ENCODE measurements around the gene KCNAB2. TPM values are rescaled to one million over a fixed set of nuclear protein-coding genes. Genes with fewer than 3 reads are reported as not detected.

The KCNAB2 gene
- total RNA-seq, 2 donors from 2014 or later: 14.0 to 36.1 TPM

GRCh38 chr1:6144175-6144574, 98.5 kb downstream of the KCNAB2 start:
- no peak for TF ChIP-seq CTCF (IDR thresholded peaks at IDR 0.05)
- no peak for ATAC-seq (ENCODE audit: insufficient number of reproducible peaks, low FRiP score, low read depth)
- DNase-seq (ENCODE audit: low spot score): no peak
- H3K4me3 ChIP-seq: no peak overlapping the region
- H3K9me3 ChIP-seq: no peaks in the 10 kb centered on the region
- no peaks in the 10 kb centered on the region for H3K27me3 ChIP-seq (replicated peaks; ENCODE audit: insufficient read depth)
- no peaks in the 10 kb centered on the region for H3K36me3 ChIP-seq
- H3K4me1 ChIP-seq (ENCODE audit: control insufficient read depth in 1 of 2, low read depth in 2 of 2): peaks cover 0 to 4% of the 10 kb centered on the region in 2 donors
- no peak overlapping the region for H3K27ac ChIP-seq

DNA sequence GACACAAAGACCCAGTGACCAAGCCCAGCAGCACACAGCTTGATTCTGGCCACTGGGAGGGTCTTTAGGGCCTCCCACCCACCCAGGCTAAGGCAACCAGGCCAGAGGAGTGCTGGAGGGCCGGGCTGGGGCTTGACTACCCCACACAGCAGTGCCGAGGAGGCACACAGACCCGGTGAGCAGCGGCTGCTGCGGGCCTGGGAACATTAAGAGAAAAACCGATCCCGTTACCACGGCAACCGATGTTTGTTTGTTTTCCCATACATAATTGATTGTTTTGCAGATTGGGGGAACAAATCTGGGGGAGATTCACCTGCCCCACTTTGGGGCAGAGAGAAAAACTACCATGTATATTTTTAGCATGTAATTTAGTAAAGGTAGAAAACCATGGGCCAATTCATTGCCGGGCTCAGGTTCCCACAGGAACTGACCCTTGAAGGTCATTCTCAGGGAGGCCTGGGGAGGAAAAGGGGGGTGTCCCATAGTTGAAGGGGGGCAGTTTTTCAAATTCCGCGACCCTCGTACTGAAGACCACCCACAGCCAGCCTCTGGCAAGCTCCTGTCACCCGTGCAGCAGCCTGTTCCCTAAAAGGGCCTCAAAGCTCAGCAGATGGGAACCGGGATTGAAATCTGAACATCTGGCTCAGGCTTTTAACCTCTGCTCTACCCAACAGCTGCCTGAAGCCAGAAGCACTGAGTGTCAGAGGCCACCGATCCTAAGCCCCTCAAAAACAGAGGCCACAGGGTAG, 99.1 kb downstream of the KCNAB2 start:
- DNase-seq (ENCODE audit: low spot score): no peak
- no peaks in the 10 kb centered on the region for H3K36me3 ChIP-seq
- no peak overlapping the region for H3K27ac ChIP-seq
- no peak for ATAC-seq (ENCODE audit: insufficient number of reproducible peaks, low FRiP score, low read depth)
- H3K9me3 ChIP-seq: no peaks in the 10 kb centered on the region
- peaks cover 0 to 4% of the 10 kb centered on the region in 2 donors for H3K4me1 ChIP-seq (ENCODE audit: control insufficient read depth in 1 of 2, low read depth in 2 of 2)
- no peak overlapping the region for H3K4me3 ChIP-seq
- TF ChIP-seq CTCF (IDR thresholded peaks at IDR 0.05): no peak
- H3K27me3 ChIP-seq (replicated peaks; ENCODE audit: insufficient read depth): no peaks in the 10 kb centered on the region

DNA sequence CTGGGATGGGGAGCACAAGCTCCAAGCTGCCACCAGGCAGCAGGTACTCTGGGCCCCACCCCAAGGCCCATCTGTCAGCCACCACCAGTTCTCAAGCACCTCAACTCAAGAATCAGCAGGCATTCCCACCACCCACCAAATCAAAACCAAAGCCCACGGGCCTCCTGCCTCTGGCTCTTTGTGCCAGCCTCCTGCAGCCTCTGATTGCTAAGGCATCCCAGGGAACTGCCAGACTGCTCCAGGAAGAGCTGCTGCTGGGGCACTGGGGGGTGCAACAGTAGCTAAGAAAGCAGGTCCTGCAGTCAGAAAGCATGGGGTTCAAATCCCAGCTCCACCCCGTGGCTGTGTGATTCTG, 99.7 kb downstream of the KCNAB2 start:
- ATAC-seq (ENCODE audit: insufficient number of reproducible peaks, low FRiP score, low read depth) (no peak), DNase-seq (ENCODE audit: low spot score) (no peak)
- no peak for TF ChIP-seq CTCF (IDR thresholded peaks at IDR 0.05)
- peaks cover 0 to 4% of the 10 kb centered on the region in 2 donors for H3K4me1 ChIP-seq (ENCODE audit: control insufficient read depth in 1 of 2, low read depth in 2 of 2)
- H3K36me3 ChIP-seq: no peaks in the 10 kb centered on the region
- no peak overlapping the region for H3K27ac ChIP-seq
- H3K9me3 ChIP-seq: no peaks in the 10 kb centered on the region
- H3K27me3 ChIP-seq (replicated peaks; ENCODE audit: insufficient read depth): no peaks in the 10 kb centered on the region
- H3K4me3 ChIP-seq: no peak overlapping the region

DNA sequence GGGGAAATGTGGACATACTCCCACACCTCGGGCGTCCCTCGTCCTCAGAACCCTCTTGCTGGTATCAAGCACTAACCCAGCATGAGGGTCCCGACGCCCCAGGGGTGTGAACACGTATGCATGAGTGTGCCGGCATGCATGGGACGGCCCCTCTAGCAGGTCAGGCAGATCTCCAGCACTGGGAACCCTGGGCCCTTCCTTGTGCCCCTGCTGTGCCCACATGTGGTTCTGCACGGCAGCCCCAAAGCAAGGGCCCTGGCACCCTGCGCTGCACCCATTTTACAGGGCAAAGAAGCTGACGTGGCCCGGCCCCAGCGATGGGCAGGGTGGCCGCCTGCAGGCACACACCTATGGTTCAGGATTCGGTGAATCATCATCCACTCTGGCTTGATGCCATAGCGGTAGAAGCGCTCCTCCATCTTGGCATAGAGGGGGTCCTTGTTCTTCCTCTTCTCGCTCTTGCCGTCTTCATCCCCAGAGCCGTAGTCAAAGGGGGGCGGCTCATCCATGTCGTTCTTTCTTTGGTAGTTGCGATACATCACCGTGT, 100.2 kb downstream of the KCNAB2 start:
- TF ChIP-seq CTCF (IDR thresholded peaks at IDR 0.05): no peak
- no peak for ATAC-seq (ENCODE audit: insufficient number of reproducible peaks, low FRiP score, low read depth)
- H3K27me3 ChIP-seq (replicated peaks; ENCODE audit: insufficient read depth): no peaks in the 10 kb centered on the region

GRCh38 chr1:6148497-6149241, 103.0 kb downstream of the KCNAB2 start:
- Histone ChIP-seq H3K27me3 (replicated peaks; ENCODE audit: insufficient read depth) (no peaks in the 10 kb centered on the region), H3K36me3 (no peaks in the 10 kb centered on the region), H3K4me1 (ENCODE audit: control insufficient read depth in 1 of 2, low read depth in 2 of 2) (peaks cover 0 to 4% of the 10 kb centered on the region in 2 donors), H3K4me3 (peak overlapping the region; percentile 35), H3K9me3 (no peaks in the 10 kb centered on the region), H3K27ac (no peak overlapping the region)
- no peak for TF ChIP-seq CTCF (IDR thresholded peaks at IDR 0.05)
- no peak for DNase-seq (ENCODE audit: low spot score)
- no peak for ATAC-seq (ENCODE audit: insufficient number of reproducible peaks, low FRiP score, low read depth)

More for the DNA sequence above, 100.2 kb downstream of the KCNAB2 start:
- peaks cover 0 to 4% of the 10 kb centered on the region in 2 donors for H3K4me1 ChIP-seq (ENCODE audit: control insufficient read depth in 1 of 2, low read depth in 2 of 2)
- no peaks in the 10 kb centered on the region for H3K9me3 ChIP-seq
- no peak for DNase-seq (ENCODE audit: low spot score)
- no peak overlapping the region for H3K27ac ChIP-seq
- H3K4me3 ChIP-seq: no peak overlapping the region
- no peaks in the 10 kb centered on the region for H3K36me3 ChIP-seq

All from thoracic aorta (tissue), 2 donors.